GM13976 (cell line): ENCODE results near the gene NID1.

Source experiments
- DNase-seq: peaks from one replicate; pipeline ENCODE4 v3.0.0; 2012; ENCODE audit warnings: low spot score
- in situ Hi-C: fragments of 300-500 bp; cut with MboI; formaldehyde crosslinking; loops from one replicate; pipeline ENCODE4 v1.12.0; 2022; ENCODE audit warnings: low sequenced_read_pairs, mixed read lengths, inconsistent platforms; ENCODE audit not compliant: unreplicated experiment
- TF ChIP-seq, protein P1 (sequence below): IDR thresholded peaks from 2 replicates; pipeline ENCODE4 v1.5.1; 2012; ENCODE audit warnings: borderline replicate concordance, mild to moderate bottlenecking; ENCODE audit not compliant: insufficient read depth; ENCODE audit errors: extremely low read depth, missing control alignments, control extremely low read depth

NID1 gene

DNA sequence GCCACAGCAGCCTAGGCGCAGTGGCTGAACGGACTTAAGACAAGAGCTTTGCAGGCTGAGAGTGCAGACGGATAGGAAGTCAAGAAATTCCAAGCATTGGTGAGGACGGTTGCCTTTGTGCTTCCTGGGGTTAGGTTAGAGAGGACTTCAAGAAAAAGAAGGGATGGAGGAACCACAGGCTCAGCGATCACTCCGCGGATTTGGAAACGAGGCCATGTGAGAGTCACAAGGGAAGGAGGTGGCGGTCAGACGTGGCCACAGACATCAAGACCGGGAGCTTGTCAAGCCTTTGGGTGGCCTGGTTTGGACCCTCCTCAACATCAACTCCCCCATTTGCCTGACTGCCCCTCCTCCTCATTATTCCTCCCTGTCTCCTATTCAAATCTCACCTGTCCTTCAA lies 62.3 kb downstream of the NID1 start:
- no peak for DNase-seq
- TF ChIP-seq, protein P1, sequence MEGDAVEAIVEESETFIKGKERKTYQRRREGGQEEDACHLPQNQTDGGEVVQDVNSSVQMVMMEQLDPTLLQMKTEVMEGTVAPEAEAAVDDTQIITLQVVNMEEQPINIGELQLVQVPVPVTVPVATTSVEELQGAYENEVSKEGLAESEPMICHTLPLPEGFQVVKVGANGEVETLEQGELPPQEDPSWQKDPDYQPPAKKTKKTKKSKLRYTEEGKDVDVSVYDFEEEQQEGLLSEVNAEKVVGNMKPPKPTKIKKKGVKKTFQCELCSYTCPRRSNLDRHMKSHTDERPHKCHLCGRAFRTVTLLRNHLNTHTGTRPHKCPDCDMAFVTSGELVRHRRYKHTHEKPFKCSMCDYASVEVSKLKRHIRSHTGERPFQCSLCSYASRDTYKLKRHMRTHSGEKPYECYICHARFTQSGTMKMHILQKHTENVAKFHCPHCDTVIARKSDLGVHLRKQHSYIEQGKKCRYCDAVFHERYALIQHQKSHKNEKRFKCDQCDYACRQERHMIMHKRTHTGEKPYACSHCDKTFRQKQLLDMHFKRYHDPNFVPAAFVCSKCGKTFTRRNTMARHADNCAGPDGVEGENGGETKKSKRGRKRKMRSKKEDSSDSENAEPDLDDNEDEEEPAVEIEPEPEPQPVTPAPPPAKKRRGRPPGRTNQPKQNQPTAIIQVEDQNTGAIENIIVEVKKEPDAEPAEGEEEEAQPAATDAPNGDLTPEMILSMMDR, result no peak
- in situ Hi-C loops, result no loop called here

DNA sequence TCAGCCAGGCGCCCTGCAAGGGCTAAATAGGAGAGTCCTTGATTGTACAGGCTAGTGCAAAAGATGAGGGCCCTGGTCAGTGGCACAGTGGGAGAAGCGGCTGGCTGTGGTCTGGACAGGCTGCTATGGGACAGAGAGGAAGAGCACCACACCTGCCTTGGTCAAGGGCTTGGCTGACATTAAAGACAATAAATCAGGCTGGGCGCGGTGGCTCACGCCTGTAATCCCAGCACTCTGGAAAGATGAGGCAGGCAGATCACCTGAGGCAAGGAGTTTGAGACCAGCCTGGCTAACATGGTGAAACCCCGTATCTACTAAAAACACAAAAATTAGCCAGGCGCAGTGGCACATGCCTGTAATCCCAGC lies 62.9 kb downstream of the NID1 start:
- in situ Hi-C loops, result no loop called here
- no peak for DNase-seq
- TF ChIP-seq, protein P1, result no peak

DNA sequence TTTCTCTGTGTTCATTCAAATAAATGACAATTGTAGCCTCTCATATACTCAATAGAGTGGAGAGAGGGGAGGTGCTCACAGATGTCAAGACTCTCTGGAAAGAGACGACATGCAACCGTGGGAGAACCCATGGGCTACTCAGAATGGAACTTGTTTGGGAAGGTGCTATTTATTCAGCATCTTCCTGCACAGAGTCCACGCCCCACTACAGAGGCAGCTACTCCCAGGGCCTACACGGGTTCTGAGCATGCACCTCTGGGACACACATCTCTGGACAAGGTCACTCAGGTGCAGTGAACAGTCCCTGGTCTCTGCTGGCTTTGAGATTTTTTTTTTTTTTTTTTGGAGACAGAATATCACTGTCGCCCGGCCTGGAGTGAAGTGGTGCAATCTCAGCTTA lies 64.1 kb downstream of the NID1 start:
- DNase-seq, result no peak
- TF ChIP-seq, protein P1, result no peak
- in situ Hi-C loops, result no loop called here

DNA sequence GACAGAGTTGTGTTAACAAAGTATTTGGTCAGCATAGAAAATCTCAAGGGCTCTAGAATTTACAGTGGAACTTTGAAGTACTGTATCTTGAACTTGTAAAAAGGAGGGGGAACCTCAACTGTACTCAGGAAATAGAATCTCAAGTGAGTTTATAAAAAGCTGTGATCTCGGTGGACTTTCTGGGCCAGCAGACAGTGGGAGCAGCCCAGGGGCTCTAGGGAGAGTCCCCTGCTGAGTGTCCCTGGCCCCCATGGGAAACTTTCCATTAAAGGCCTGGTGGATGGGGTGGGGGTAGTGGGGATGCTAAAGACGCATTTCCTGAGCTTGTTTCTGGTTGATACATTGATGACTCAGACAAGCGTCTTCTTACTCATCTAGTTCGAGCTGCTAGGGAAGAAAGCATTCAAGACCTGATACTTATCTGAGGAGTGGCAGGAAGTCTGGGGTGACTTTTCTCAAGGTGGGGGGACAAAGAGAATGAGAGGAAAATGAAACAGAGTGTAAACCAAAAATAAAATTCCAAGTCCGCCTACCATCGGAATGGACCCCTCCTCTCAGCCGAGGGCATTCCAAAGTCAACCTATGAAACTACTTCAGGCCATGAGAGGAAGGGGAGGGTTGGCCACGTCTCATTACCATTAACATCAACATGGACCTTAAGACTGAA lies 65.5 kb downstream of the NID1 start:
- in situ Hi-C loops, result no loop called here
- TF ChIP-seq, protein P1, result no peak
- peak; percentile 69 for DNase-seq

GRCh38 chr1:235998812-235999211 lies 66.1 kb downstream of the NID1 start:
- DNase-seq, result peak; percentile 36
- in situ Hi-C loops, result no loop called here

DNA sequence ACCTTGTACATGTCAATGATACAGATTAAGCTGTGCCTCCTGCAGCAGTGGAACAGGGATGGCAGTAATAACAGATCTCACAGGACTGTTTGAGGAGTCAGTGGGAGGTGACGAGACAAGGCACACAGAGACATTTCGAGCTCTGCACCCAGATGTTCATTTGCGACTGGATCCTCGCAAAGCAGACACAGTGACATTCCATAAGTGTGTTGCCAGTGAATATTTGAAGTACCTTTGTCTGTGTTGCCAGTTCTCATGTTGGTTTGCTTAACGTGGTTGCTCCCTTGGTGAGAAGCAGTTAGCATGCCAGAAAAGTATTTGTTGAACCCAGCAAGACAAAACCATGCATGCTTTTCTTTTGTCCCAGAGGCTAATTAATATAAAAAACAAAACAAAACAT lies 67.0 kb downstream of the NID1 start:
- in situ Hi-C loops, result no loop called here
- TF ChIP-seq, protein P1, result no peak
- no peak for DNase-seq

More at GRCh38 chr1:235998812-235999211, 66.1 kb downstream of the NID1 start:
- TF ChIP-seq, protein P1, result no peak
